HUES6 (cell line): ENCODE measurements around the gene PIGU.
A peak's percentile ranks its signal among the peaks of the same experiment; 100 is the strongest.

Experiments used
- H3K27ac ChIP-seq: 2 replicates; pipeline ENCODE4 v1.7.0; 2013; ENCODE audit warnings: low read depth, mild to moderate bottlenecking, low read length, inconsistent platforms
- H3K27me3 ChIP-seq: 2 replicates; pipeline ENCODE4 v1.6.1; 2013; ENCODE audit warnings: low read length; ENCODE audit not compliant: control insufficient read depth, insufficient read depth
- H3K36me3 ChIP-seq: 2 replicates; pipeline ENCODE4 v1.6.1; 2013; ENCODE audit warnings: low read length; ENCODE audit not compliant: control insufficient read depth, insufficient read depth
- H3K4me1 ChIP-seq: 2 replicates; pipeline ENCODE4 v1.6.1; 2013; ENCODE audit warnings: low read length; ENCODE audit not compliant: control insufficient read depth, insufficient read depth
- H3K4me3 ChIP-seq: 2 replicates; pipeline ENCODE4 v1.5.1; 2013; ENCODE audit warnings: low read depth, low read length
- H3K9ac ChIP-seq: one replicate; pipeline ENCODE4 v1.6.1; 2013; ENCODE audit warnings: mild to moderate bottlenecking, low read length
- H3K9me3 ChIP-seq: 2 replicates; pipeline ENCODE4 v1.6.1; 2013; ENCODE audit warnings: low read depth, low read length; ENCODE audit not compliant: control insufficient read depth, insufficient read depth

PIGU gene

DNA sequence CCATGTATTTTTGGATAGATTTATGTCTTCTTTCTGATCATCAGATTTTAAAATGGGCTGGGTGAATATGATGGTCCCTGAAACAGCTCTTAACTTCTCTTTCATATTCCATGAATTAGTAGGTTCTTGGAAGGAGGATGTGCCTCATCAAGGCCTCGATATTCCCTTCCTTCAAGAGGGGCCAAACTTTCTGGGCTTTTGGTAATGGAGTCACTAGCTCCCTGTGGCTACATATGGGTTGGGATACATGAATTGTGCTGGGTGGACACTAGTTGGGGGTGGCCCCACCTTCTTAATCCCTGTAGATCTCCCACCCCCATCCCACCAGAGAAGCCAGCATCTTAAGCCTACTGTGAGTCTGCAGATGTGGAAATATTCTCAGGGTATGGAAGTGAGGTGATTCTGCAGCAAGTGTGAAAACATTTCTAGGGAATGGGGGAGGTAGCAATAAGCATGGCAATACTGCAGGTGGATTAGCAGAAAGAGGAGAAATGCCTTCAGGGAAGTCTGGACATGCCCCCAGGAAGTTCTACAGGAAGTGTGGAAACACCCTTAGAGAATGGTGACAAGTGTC, 29.5 kb upstream of the PIGU start:
- Histone ChIP-seq H3K9ac (no peak overlapping the region), H3K4me3 (no peak overlapping the region), H3K27me3 (peaks cover 44% of the 10 kb centered on the region), H3K9me3 (no peaks in the 10 kb centered on the region), H3K4me1 (peaks cover 10% of the 10 kb centered on the region; the same call in 1 of the 2 replicates), H3K36me3 (no peaks in the 10 kb centered on the region), H3K27ac (no peak overlapping the region)

DNA sequence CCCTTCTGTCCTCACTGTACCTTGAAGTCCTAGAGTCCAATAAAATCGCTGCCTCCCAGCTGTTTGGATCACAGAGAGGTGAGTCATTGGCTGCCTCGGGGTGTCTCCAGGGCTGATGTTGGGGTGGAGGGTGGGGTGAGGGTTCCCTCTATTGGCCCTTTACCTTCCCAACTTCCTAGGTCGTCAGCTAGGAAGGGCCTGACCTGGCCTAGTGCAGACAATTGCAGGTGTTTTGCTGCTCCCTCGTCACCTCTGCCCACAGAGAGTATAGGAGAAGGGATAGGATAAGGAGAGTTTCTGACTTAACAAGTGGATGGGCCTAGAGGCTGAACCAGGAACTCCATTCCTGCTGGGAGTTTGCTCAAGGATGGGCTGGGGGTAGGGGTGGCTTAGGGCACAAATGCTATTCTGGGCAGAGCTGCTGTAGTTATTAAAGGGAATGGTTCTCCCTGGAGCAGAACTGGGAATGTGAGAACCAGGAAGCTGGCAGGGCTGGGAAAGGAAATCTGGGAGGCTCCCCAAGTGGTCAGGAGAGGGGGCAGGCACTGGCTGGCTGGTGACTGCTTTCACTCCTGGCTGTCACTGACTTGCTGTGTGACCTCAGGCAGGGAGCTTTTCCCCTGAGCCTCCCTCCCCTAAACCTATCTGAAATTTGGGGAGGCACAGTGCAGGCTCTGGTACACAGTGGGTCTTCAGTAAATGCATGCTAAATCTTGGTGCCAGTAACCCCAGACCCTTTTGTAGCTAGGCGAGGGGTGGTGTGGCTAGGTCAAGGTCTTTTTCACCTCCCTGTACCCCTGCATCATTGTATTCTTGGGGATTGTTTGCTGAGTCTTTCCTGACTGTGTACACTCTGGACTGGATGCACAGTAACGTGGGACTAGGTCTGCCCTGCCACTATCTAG, 28.8 kb upstream of the PIGU start:
- H3K27me3 ChIP-seq: peaks cover 38% of the 10 kb centered on the region
- H3K27ac ChIP-seq: no peak overlapping the region
- no peaks in the 10 kb centered on the region for H3K36me3 ChIP-seq
- no peaks in the 10 kb centered on the region for H3K9me3 ChIP-seq
- peak overlapping the region; percentile 87; the same call in 1 of the 2 replicates for H3K4me3 ChIP-seq
- H3K9ac ChIP-seq: no peak overlapping the region
- peaks cover 10% of the 10 kb centered on the region; the same call in 1 of the 2 replicates for H3K4me1 ChIP-seq

DNA sequence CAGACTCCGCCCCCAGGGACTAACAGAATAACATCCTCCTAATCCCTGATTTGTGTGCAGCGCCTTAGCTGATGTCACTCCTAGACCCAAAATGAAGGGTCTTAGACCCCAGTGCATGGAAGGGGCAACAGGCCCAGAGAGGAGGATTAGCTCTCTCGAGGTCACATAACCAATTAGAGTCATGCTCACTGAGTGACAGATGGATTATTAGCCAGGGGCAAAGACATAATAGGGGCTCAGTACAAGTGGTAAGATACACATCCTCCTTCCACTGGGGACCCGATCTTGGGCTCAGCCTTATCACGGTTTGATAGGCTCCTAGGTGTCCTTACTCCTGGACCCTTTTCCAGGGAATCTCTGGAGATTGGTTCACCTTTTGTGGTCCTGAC, 28.1 kb upstream of the PIGU start:
- Histone ChIP-seq H3K4me1 (peaks cover 10% of the 10 kb centered on the region; the same call in 1 of the 2 replicates), H3K27ac (peak overlapping the region; percentile 92; the same call in 1 of the 2 replicates), H3K4me3 (peak overlapping the region; percentile 87), H3K27me3 (peaks cover 31% of the 10 kb centered on the region), H3K9me3 (no peaks in the 10 kb centered on the region), H3K36me3 (no peaks in the 10 kb centered on the region), H3K9ac (no peak overlapping the region)

DNA sequence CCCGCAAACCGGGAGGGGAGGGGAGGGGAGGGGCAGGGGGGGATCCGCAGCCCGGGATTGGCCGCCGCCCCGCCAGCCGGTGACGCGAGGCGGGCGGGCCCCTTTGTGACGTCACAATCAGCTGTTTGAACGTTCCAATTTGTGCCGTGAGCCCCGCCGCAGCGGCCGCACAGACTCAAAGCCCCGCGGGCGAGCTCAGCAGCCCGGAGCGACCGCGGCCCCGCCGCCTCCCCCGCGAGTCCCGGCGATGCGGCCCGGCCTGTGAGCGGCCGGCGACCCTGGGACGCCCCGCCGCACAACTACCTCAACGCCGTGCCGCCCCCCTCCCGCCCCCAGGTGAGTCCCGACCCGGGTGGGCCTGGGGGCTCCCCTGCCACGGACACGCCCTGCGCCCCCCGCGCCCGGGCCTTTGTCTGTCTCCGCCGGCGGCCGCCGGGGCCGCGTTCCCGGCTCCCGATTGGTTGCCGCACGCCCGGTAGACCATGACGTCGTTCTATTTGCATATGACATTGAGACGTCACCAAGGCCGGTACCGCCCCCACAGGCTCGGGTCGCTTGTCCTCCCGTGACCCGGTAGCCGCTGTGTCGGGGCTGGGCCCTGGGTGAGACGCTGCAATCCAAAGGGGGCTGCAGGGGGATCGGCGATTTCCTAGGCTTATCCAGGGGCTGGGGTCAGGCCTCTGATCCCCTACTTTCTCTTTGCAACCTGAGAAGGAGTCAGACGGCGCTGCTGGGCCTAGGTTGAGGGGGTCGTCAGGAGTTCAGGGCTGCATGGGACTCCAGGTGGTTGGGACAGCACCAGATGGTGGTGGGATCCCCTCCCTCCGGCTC, 27.5 kb upstream of the PIGU start, which contains the start of gene TP53INP2:
Gene TP53INP2, plus strand, starts transcription at position 168 of the 831 bp plus-strand sequence. CDS start 4,396 bp downstream, outside the sequence.
- no peaks in the 10 kb centered on the region for H3K9me3 ChIP-seq
- H3K27me3 ChIP-seq: peaks cover 27% of the 10 kb centered on the region
- H3K4me1 ChIP-seq: peaks cover 10% of the 10 kb centered on the region; the same call in 1 of the 2 replicates
- H3K36me3 ChIP-seq: no peaks in the 10 kb centered on the region
- peak within 1 kb of the TSS; percentile 92 for H3K27ac ChIP-seq
- peak within 1 kb of the TSS; percentile 73 for H3K9ac ChIP-seq
- peak within 1 kb of the TSS; percentile 87 for H3K4me3 ChIP-seq

DNA sequence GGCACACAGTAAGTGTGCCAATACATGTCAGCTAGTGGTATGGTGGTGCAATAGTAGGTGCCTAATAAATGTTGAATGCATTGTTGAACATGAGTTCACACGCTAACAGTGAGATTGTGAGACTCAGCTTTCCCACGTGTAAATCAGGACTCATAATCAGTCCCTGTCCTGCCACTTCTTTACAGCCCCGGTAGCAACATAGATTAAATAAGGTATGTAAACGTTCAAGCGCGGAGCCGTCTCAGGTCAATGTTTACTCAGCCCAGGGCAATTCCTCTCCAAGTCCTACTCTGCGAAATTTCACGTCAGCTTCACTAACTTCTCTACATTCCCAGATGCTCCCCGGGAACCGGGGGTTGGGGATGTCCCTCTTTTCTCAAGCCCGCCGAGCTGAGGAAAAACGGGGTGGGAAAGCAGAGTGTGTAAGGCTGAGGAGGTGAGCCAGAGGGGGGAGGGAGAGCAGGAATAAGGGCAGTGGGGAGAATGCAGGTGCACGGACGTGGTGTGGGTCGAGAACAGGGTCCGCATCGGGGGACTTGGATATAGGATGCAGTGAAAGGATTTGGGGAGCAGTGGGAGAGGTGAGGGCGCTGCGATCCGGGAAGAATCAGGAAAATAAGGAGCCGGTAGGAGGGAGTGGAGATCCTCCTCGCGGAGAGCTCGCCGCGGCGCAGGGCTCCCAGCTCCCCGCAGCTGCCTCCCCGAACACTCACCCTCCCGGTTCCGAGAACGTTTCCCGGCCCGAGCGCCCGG, 26.7 kb upstream of the PIGU start:
- H3K4me1 ChIP-seq: peaks cover 10% of the 10 kb centered on the region; the same call in 1 of the 2 replicates
- no peaks in the 10 kb centered on the region for H3K36me3 ChIP-seq
- H3K27ac ChIP-seq: peak overlapping the region; percentile 92; the same call in 1 of the 2 replicates
- H3K9ac ChIP-seq: peak overlapping the region; percentile 73
- H3K4me3 ChIP-seq: peak overlapping the region; percentile 87
- peaks cover 27% of the 10 kb centered on the region for H3K27me3 ChIP-seq
- no peaks in the 10 kb centered on the region for H3K9me3 ChIP-seq

DNA sequence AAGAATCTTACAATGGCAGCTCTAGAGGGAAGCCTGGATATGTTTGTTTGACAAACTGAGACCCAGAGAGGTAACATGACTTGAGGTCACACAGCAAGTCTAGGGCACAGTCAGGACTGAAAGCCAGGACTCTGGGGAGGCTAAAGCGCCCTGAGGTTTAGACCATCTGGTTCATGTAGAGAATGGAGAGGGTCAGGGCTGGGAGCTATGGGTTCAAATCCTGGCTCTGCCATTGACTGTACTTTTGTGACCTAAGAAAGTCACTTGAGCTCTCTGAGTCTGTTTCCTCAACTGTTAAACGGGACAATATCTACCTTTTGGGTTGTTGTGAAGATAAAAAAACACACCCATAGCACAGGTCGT, 26.1 kb upstream of the PIGU start:
- Histone ChIP-seq H3K27me3 (peaks cover 25% of the 10 kb centered on the region), H3K36me3 (no peaks in the 10 kb centered on the region), H3K4me1 (peaks cover 10% of the 10 kb centered on the region; the same call in 1 of the 2 replicates), H3K27ac (no peak overlapping the region), H3K9me3 (no peaks in the 10 kb centered on the region), H3K4me3 (peak overlapping the region; percentile 87), H3K9ac (no peak overlapping the region)

DNA sequence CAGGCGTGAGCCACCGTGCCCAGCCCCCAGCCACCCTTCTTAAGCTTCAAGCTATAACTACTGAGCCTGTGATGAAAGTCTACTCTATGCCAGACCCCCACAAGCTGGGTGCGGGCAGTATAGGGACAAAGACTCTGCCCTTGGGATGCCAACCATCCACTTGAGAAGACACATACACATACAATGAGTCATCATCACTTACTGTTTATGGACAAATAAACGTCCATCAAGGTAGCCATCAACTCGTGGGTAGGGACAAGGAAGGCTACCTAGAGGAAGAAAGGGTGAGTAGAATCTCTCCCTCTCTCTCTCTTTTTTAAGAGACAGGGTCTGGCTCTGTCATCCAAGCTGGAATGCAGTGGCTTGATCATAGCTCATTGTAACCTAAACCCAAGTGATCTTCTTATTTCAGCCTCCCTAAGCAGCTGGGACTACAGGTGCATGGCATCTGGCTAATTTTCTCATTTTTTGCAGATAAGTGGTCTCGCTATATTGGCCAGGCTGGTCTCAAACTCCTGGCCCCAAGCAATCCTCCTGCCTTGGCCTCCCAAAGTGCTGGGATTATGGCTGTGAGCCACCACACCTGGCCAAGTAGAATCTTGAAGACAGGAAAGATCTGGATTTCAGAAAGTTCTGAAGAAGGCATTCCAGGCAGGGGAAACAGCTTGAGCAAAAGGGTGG, 24.7 kb upstream of the PIGU start:
- Histone ChIP-seq H3K4me1 (peaks cover 10% of the 10 kb centered on the region; the same call in 1 of the 2 replicates), H3K9ac (no peak overlapping the region), H3K4me3 (no peak overlapping the region), H3K9me3 (no peaks in the 10 kb centered on the region), H3K36me3 (no peaks in the 10 kb centered on the region), H3K27ac (no peak overlapping the region), H3K27me3 (peaks cover 20% of the 10 kb centered on the region)

DNA sequence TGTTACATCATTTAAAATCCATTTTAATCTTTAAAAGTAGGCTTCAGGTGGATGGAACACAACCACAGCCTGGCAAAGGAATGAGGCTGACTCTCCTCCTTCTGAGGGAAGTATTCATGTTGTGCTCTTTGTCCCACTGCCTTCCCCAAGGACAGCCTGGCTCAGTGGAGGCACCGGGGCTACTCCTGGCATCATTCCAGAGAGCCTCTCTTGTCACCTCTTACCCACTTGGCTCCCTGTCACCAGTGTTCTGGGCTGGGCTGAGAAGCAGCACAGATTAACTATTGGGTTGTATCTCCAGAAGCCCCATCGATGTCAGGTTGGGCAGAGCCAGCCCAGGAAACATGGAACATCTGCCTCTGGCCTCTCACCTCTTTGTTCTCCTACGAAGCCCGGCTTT, 16.5 kb upstream of the PIGU start:
- Histone ChIP-seq H3K4me3 (no peak overlapping the region), H3K9me3 (no peaks in the 10 kb centered on the region), H3K27me3 (no peaks in the 10 kb centered on the region), H3K4me1 (no peaks in the 10 kb centered on the region), H3K9ac (no peak overlapping the region), H3K36me3 (no peaks in the 10 kb centered on the region), H3K27ac (no peak overlapping the region)

DNA sequence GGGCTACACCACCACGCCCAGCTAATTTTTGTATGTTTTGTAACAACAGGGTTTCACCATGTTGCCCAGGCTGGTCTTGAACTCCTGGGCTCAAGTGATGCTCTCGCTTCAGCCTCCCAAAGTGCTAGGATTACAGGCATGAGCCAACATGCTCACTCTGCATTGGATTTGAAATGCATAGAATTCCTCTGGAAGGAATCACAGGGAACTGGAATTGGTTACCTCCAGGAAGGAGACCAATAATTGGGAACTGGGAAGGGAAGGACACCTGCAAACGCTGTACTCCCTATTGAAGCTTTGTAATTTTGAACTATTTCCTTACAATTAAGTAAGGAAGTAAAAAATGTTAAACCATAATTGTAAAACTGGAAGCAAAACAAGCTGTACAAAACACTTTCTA, 14.9 kb upstream of the PIGU start:
- Histone ChIP-seq H3K36me3 (no peaks in the 10 kb centered on the region), H3K9ac (no peak overlapping the region), H3K4me1 (no peaks in the 10 kb centered on the region), H3K27ac (no peak overlapping the region), H3K4me3 (no peak overlapping the region), H3K27me3 (no peaks in the 10 kb centered on the region), H3K9me3 (no peaks in the 10 kb centered on the region)

DNA sequence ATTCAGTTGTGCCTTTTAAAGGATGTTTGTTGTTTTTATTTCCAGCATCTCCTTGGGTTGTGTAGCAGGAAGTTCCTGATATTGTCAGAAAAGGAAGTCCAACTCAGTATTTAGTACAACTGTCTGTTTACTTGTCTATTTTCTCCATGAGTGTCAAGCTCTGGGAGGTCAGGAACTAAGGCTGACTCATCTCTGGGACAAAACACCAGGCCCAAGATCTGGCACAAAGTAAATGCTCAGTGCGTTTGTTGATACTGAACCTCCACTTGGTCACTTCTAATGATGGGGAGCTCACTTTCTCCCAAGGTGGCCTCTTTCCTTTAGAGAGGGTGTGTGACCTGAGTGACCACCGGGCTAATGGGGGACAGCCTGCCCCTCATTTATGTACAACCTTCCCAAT, 12.6 kb upstream of the PIGU start:
- no peak overlapping the region for H3K9ac ChIP-seq
- no peak overlapping the region for H3K27ac ChIP-seq
- H3K9me3 ChIP-seq: no peaks in the 10 kb centered on the region
- no peak overlapping the region for H3K4me3 ChIP-seq
- H3K4me1 ChIP-seq: no peaks in the 10 kb centered on the region
- H3K36me3 ChIP-seq: no peaks in the 10 kb centered on the region
- H3K27me3 ChIP-seq: no peaks in the 10 kb centered on the region
